HL-60/S4 treated with phorbol 12-myristate 13-acetate at 8.2 ng/mL for 4 days and 3 days (cell line): Measurements from ENCODE around the gene HMGN4.
"Not testable (repeated sequence)": the region's sequence is repeated elsewhere in the genome, so short reads cannot be mapped to it uniquely, and the experiment has no call there.

ENCODE experiments used
- in situ Hi-C: fragments of 300-500 bp; cut with MboI; formaldehyde crosslinking; loops from 2 replicates; pipeline ENCODE4 v1.15.0; 2022; ENCODE audit warnings: low sequenced_read_pairs

HMGN4 gene

GRCh38 chr6:26537846-26538571 is at the start of gene HMGN4:
TSS of gene HMGN4 (plus strand) at chr6:26538366. CDS start at chr6:26545207, 6,841 bp downstream.
- in situ Hi-C loops: loop anchor here (25.0 kb wide), 1 partner anchor 351 kb away; a partner anchor contains a TSS

- in situ Hi-C loops: no loop called here
Observed at GRCh38 chr6:26489996-26490964, 47.9 kb upstream of the HMGN4 start.

- in situ Hi-C loops: no loop called here
Observed at GRCh38 chr6:26491604-26492003, 46.6 kb upstream of the HMGN4 start.

GRCh38 chr6:26493258-26493657 is 44.9 kb upstream of the HMGN4 start:
- in situ Hi-C loops: no loop called here

- in situ Hi-C loops: no loop called here
Observed at GRCh38 chr6:26494117-26494516, 44.0 kb upstream of the HMGN4 start.

- in situ Hi-C loops: no loop called here
Observed at GRCh38 chr6:26495281-26495680, 42.9 kb upstream of the HMGN4 start.

GRCh38 chr6:26497610-26498009 is 40.6 kb upstream of the HMGN4 start:
- in situ Hi-C loops: no loop called here

- in situ Hi-C loops: no loop called here
Observed at GRCh38 chr6:26500102-26500501, 38.1 kb upstream of the HMGN4 start, which contains the start of gene BTN1A1. TSS of gene BTN1A1 (plus strand) at chr6:26500303. CDS start at chr6:26501287, 984 bp downstream.

- in situ Hi-C loops: no loop called here
Observed at GRCh38 chr6:26501482-26501986, 36.6 kb upstream of the HMGN4 start.

GRCh38 chr6:26502165-26502564 is 36.0 kb upstream of the HMGN4 start:
- in situ Hi-C loops: no loop called here

- in situ Hi-C loops: no loop called here
Observed at GRCh38 chr6:26502626-26503025, 35.5 kb upstream of the HMGN4 start.

- in situ Hi-C loops: no loop called here
Observed at GRCh38 chr6:26507658-26508057, 30.5 kb upstream of the HMGN4 start.

- in situ Hi-C loops: not testable (repeated sequence)
Observed at GRCh38 chr6:26511033-26511432, 27.1 kb upstream of the HMGN4 start.

- in situ Hi-C loops: no loop called here
Observed at GRCh38 chr6:26514984-26515383, 23.2 kb upstream of the HMGN4 start.

GRCh38 chr6:26516481-26517427 is 21.4 kb upstream of the HMGN4 start:
- in situ Hi-C loops: no loop called here

GRCh38 chr6:26519359-26519758 is 18.8 kb upstream of the HMGN4 start:
- in situ Hi-C loops: no loop called here

- in situ Hi-C loops: no loop called here
Observed at GRCh38 chr6:26520237-26520849, 17.8 kb upstream of the HMGN4 start.

GRCh38 chr6:26520850-26521599 is 17.1 kb upstream of the HMGN4 start:
- in situ Hi-C loops: no loop called here
